Stimulated activated CD8-positive, alpha-beta memory T cell treated with anti-CD3 and anti-CD28 coated beads, Interleukin-4, amount 100 ng/mL, for 24 hours (primary cell): Measurements from ENCODE around the gene NTRK3.

ENCODE experiments used
- DNase-seq: peaks from one replicate; pipeline ENCODE4 v3.0.0-alpha.2; 2020; ENCODE audit warnings: low read depth

The NTRK3 gene

DNA sequence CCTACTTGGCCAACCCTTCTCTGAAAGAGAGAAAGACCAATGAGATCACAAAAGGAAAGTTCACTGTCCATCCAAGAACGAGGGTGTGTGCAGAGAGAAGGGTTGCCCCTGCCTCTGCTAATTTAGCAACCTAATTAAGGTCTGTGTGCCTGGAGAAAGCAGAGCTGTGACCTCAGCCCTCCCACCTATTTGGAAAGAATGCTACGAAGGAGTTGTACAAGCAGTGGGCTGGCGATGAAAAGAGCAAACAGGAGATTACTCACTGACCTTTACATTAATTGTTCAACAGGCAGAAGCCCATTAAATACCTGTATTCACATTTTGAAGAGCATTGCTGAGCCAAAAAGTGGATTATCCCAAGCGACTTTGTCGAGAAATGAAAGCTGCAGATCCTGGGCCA, 314.9 kb downstream of the NTRK3 start:
- DNase-seq = no peak

DNA sequence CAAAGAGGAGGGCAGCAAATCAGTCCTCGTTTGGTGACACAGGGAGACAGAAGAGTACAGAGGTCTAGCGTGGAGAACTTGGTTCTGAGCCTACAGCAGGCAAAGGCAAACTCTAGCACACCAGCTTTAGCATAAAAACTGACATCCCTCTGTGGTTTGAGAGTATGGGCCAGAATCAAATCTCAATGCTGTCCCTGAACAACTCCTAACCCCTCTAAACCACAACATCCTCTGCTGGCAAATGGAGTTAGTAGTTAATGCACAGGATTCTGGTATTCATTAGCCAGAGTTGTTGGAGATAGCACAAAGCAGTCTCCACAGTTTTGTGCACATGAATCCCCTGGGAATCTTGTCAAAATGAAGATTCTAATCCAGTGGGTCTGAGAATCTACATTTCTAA, 315.8 kb downstream of the NTRK3 start:
- DNase-seq = no peak

DNA sequence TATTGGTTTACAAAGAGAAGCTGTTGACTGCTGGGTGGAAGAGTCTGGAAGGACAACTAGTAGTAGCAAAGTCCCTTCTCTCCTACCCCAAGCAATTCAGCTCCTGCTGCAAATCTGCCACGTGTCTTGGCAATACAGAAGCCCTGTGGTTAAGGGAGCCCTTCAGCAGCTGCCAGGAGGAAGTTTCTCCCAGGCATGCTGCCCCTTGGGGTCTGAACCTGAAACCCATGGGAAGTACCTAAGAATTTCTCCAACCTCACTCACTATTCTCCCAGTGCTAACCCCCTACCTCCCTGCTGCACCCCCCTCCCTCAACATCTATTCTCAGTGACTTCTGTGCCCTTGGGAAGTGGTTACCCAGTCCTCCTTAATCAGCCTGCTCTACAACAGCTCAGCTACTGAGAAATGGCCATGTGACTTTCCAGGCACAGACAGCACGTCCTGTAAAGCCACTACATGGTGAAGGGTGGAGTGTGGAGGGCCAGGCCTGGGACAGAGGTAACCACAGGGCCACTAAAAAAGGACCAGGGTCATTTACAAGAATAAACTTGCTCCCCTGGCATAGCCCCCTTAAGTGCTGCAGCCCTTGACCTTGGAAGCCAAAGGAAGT, 316.6 kb downstream of the NTRK3 start:
- no peak for DNase-seq

DNA sequence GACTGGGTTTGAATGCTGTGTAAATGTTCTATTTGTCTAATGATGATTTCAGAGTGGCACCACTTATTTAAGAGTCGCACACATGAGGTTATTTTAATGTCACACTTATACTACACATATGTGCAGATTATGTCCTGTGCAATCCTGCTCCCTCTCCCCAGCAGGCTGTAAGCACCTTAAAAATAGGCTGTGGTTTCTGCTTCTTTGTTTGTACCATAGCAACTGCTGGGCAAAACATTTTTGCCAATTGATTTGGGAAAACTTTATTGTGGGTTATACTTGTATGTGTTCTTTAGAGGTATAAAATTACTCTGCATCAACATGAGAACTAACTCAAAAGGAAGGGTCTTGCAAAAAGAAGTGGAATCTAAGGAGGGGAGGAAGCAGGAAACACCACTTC, 318.5 kb downstream of the NTRK3 start:
- no peak for DNase-seq

DNA sequence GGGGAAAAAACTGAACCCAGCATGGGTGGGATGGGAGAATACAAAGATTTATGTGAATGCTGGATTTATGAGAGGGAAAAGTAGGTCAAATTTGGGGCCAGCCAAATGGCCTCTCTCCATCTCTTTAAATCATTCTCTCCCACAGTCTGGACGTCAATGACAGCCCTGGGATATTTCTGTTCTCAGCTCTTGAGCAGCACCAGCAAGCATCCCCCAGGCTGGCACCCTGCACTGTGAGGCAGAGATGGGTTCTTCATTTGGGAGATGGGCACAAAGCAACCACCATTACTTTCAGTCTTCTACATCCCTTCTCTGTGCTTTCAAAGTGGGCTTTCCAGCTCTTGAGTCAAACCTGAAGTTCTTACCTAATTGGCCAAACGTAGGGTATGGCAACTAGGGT, 321.0 kb downstream of the NTRK3 start:
- DNase-seq = no peak

DNA sequence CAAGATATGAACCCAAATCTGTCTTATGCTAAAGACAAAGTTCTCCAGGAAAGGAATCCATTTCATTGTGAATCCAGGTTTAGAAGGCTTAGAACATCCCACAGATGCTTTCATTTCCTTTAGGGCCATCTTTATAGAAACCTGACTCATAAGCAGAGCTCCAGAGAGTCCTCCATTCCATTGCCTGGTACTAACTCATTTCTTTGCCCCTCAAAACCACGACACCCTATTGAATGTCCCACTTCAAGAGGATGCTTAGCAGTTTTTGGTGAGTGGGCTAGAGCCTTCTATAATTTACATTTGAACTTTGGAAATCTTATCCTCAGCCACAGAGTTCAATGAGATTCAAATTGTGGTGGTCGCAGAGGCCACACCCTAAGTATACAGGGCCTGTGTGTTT, 325.0 kb downstream of the NTRK3 start:
- DNase-seq = no peak

DNA sequence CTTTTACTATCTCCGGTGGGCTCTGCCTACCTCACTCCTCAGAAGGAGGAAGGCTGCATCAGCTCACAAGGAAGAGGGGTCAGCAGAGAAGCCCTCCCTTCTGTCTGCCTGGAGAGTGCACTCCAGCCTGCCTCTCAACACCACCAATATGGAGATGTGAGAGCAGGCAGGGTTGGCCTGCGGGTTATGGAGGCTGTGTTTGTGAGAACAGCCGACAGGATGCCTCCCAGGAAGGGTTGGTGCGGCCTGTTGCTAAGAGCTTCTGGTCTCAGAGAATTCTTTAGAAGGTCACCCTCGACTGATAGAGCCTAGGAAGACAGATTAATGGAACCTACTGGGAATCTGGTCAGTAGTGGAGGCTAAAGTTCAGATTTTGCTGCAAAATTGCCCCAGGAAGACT, 326.1 kb downstream of the NTRK3 start:
- DNase-seq = no peak

DNA sequence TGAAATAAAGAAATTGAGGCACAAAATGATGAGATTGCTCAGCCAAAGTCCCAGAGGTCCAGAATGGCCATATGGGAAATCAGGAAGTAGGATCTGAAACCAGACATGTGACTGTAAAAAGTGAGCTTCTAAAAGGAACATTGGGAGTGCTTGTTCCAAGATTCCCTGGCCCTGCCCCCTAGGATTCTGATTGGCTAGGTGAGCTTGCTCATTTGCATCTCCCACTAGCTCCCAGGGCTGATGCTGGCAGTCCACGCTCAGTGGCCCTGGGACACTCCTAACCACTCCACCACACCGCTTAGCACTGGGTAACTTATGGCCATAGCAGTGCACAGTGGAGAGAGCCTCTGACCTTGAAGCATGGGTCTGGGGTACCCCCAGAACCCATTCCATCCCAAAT, 326.7 kb downstream of the NTRK3 start:
- no peak for DNase-seq

DNA sequence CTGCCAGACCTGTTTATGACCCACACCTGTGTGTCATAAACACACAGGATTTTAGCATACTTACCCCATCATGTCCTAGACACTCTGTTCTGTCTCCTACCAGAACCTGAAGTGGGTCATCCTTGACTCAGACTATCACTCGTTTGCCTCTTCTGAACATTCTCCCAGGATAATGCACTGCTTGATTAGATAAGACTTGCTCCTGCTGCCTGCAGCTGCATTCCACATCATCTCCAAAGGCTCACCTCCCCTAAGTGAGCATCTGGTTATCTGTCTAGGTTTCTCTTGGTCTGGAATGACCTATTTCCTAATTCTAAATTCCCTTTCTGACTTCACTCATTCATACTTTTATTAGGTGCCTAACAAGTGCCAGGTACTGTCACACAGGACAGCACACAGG, 332.1 kb downstream of the NTRK3 start:
- no peak for DNase-seq

DNA sequence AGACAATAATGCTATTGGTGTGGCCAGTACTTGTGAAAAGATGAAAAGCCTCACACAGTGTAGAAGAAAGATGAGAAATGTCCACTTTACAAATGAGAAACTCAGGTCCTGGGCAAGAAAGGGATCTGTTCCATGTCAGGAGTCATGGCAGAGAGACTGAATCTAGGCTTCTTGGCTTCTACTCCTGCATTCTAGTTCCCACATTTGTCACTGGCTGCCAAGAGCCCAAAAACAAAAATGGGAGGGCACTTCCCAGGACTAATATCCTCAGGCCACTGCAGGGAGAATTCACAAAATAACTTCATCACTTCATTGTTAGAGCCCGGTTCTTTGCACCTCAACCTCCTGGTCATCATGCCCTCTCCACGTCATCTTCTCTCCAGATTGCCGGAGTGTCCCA, 337.5 kb downstream of the NTRK3 start:
- no peak for DNase-seq

DNA sequence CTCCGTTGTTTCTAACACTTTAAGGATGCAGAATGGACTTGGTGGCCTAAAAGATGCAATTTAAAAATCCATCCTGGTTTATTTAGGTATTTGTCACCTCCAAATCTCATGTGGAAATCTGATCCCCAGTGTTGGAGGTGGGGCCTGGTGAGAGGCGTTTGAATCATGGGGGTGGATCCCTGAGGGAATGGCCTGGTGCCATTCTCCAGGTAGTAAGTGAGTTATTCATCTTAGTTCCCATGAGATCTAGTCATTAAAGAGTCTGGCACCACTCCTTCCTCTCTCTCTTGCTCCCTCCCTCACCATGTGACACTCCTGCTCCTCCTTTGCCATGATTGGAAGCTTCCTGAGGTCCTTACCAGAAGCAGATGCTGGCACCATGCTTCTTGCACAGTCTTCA, 339.1 kb downstream of the NTRK3 start:
- DNase-seq = no peak

DNA sequence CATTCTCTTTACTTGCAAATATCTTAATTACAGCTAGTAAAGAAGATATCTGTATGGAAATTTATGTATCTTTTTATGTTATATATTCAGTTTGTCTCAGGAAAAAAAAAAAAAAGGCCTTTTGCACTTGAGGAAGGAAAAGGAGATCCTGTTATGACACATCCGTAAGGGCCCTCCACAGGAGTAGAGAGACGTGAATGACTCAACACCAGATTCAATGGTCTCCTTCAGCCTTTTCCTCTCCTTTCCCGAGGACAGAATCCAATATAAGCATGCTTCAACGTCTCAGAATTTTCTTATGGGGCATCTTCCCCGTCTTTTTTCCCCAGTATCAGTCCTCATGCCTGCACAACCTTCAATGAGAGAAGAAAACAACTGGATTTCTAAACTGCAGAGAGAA, 340.3 kb downstream of the NTRK3 start:
- no peak for DNase-seq

DNA sequence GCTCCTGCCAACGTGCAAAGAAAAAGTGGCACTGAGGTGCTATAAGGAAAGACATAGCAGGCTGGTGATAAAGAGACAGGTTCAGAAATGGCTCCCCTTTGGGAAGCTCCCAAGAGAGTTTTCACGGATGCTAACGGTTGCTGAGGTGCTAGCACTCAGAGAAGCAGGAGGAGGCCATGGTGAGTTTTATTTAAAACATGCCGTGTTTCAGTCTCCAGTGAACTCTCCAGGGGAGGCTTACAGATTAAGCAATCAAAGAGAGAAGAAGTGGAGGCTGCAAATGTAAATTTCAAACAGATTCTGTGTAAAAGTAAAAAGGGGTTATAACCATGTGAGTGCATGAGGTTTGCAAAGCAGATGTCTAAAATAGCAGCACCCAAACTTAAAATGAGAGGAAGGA, 346.2 kb downstream of the NTRK3 start:
- no peak for DNase-seq

DNA sequence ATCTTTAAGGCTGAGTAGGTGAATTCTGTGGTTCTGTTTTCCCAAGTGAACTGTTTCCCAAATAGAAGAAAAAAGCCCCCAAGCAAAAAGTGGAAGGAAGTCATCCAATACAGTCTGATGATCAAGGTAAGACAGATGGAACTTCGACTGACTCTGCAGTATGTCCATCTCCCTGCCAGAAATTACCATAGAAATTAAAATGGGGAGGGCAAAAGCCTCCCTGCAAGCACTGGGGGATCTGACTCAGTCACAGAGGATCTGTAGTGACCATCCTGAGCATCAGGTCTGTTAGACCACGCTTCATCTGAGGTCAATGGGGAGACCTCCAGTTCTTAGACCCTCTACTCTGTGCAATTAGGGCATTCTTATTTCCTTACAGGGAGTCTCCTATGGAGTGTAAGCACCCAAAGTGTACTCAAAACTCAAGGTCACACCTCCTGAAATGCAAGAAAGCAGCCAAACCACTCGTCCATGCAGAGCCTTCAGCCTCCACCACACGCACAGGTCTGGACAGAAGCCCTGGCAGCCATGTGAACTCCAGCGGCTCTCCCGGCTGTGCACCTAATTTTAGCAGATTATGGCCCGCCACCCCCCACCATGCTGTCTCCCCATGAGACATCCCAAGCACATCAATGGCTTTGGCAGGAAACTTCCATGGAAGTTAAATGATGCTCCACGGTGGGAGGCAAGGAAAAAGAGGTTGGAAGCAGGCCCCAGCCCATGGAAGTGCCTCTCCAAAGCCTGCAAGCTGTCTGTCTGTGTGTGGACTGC, 348.7 kb downstream of the NTRK3 start:
- no peak for DNase-seq

DNA sequence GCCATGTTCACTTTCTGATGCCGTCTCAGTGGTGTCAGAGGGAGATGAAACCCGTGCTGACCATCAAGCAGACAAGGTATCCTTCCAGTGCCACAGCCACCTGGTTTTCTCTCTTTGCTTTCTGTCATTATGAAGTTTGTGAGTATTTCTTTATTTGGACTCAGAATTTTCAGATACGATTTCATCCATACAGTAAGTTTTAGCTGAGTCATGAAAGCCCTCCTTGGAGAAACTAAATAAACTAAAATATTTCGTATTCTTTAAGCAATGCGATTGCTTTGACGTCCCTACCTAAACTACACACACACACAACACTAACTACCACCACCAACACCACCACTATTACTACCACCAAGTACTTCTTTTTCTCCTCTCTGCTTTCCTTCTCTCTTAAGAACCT, 350.1 kb downstream of the NTRK3 start:
- DNase-seq = no peak

DNA sequence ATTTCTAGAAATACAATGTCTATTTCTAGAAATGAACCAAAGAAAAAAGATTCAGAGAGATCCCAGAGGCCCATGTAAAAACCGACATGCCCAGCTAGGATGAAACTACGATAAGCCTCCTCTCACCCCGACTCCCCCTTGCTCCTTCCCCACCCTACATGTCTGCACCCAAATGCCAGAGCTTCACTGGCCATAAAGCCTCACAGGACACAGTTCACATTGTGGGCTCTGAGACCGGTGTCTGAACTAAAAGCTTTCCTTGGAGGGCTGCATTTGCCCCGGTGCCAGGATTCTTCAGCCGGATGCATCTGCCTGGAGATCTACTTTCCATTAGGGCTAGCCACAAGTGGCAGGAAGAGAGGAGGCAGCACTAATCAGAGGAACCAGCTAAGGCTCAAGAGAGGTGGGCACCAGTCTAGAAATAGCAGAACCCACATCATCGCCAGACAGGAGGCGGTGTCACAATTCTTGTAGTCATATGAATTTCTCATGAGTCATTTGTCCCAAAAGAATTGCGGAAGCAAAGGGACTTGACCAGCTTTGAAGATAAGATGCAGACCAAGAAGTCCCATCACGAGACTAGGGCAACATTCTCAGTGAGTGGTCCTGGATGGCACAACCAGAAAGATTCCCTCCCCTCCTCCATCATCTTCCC, 353.6 kb downstream of the NTRK3 start:
- no peak for DNase-seq

DNA sequence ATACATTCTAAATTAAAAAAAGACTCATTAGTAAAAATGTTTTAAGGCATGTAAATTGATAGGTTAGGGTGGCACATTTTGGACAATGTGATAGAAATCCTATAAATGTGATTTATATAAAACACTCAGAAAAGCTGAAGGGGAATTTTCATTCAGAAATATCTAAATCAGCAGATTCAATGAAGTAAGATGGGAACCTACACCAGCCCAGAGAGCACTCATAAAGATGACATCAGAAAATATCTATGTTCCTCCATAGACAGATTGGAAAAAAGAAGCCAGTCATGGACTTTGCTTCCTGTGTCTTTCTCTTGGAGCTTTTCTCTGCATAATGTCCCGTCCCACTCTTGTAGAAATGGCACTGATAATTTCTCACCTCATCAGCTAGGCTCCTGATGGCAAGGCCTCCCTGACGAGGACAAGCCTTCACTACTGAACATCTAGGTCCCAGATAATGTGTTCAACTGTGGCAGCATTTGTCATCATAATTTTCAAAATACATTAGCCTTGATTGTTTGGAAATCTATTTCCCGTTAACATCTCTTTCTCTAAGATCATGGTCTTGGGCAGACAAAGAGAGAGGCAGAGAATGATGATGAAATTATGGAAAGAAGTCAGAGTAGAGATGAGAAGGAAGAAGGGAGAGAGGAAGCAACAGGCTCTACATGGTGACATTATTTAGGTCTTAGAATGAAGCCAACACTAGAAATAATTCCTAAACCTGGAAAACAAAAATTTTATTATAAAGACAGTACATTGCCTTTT, 354.4 kb downstream of the NTRK3 start:
- DNase-seq = no peak

DNA sequence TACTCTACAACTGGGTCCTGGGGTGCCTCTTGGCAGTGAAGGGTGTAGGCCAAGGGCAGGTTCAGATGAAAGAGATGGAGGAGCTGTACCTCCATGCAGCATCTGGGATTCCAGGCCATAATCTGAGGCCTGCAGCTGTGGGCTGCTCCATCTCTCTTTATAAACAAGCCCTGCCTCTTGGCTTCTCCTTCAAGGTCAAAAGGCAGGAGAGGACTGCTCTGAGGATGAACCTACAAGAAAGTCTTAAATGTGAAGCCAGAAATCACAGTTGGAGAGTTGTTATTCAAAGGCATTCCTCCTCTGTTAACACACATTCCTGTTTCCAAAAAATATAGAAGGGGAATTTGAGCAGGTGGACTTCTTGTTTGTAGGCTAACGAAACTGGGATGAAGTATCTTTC, 355.5 kb downstream of the NTRK3 start:
- no peak for DNase-seq

DNA sequence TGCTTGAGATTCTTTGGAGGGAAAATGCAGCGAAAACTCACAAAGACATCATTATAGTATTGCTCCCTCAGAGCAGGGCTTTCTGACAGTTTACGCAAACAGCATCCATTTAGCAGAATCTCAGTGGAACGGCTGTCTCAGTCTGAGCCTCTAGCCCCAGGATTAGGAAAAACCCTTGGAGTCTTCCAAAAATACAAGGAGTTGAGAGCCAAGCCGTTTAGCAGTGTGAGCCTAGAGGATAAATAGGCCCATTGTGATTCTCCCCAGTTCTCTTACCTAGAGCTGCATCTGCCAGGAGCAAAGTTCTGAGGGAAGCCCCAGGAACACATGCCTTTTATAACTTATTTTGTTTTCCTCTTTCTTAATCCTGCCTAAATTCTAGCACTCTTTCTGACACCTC, 359.6 kb downstream of the NTRK3 start:
- no peak for DNase-seq

DNA sequence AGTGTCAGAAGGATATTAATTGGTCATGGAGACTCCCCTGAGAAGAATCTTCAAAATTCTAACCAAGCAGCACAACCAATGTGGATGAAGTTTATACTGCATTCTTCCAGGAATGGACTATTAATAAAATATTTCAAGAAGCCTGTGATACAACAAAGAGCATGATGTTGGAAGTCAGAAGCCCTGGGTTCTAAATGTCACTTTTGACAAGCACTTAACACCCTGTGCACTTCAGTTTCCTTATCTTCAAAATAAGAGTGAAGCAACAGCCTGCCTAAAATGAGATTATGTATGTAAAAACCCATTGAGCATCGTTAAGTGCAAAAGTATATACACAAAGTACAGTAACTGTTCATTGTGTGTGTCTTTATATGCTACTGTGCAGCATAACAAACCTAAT, 369.4 kb downstream of the NTRK3 start:
- DNase-seq = no peak

DNA sequence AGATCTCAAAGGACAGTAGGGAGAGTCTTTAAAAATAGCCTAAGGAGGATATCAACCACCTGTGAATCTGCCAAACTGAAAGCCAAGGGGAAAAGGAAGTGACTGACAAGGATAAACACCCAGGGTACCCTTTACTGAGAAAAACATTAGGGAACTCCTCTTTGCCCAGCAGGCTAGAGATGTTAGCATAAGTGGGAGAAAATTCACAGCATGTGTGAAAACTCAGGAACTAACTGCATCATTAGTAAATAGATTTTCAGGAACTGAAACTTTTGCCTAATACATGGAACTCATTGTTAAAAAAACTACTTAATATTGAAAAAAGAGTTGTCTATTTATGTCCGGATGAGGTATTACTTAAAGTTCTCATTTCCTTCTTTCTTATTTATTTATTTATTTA, 375.5 kb downstream of the NTRK3 start:
- DNase-seq = no peak

DNA sequence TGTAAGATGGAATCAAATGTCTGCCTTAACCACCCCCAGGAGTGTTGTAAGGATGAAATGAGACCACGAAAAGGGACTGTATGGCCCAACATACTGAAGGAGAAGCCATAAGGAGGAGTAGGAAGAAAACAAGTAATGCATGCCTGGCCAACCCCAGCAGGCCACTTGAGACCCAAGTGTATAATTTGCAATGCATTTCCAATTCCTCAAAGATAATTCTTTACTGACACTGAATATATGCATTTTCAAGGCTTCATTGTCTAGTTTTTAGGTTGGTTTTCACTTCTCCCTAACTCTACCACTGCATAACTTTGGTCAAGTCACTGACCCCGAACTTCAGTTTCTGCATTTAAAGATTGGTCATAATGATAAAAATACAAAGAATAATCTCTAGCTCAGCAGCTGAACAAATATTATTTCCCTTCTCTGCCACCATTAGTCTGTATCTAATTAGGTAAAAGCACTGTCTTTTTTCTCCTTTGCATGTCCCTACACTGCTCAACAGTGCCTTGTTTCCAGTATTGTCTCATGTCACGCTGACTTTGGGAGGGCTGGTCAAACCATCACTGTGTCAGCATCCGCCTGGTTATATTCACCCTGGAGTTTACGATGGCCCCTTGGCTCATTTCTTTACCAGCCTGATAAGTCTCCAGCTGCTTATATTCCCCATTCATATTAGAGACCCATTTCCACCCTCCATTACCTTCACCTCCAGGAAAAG, 378.6 kb downstream of the NTRK3 start:
- DNase-seq = no peak
